NT2/D1 (cell line): ENCODE data around the gene CARD8.
A peak's percentile ranks its signal among the peaks of the same experiment; 100 is the strongest.

Experiments used
- DNase-seq: peaks from one replicate; pipeline ENCODE4 v3.0.0-alpha.2; 2011; ENCODE audit warnings: low read depth, low spot score
- H3K27me3 ChIP-seq: 2 replicates; pipeline ENCODE4 v1.6.0; 2011; ENCODE audit warnings: mild to moderate bottlenecking; ENCODE audit not compliant: insufficient read length, insufficient read depth
- H3K36me3 ChIP-seq: 2 replicates; pipeline ENCODE4 v1.6.1; 2011; ENCODE audit warnings: mild to moderate bottlenecking, low read length, mixed read lengths; ENCODE audit not compliant: insufficient read depth, insufficient read length
- H3K4me1 ChIP-seq: 2 replicates; pipeline ENCODE4 v1.5.1; 2011; ENCODE audit not compliant: insufficient read depth, insufficient read length
- H3K4me3 ChIP-seq: 2 replicates; pipeline ENCODE4 v1.5.1; 2011; ENCODE audit warnings: low read depth; ENCODE audit not compliant: insufficient read length
- H3K9ac ChIP-seq: 2 replicates; pipeline ENCODE4 v1.6.0; 2011; ENCODE audit warnings: low read depth; ENCODE audit not compliant: insufficient read length
- H3K9me3 ChIP-seq: 2 replicates; pipeline ENCODE4 v1.5.1; 2011; ENCODE audit warnings: mild to moderate bottlenecking, low read length; ENCODE audit not compliant: insufficient read depth
- SUZ12 ChIP-seq: IDR thresholded peaks from 2 replicates; pipeline ENCODE4 v1.6.1; 2011; ENCODE audit not compliant: insufficient read length, insufficient read depth; ENCODE audit errors: extremely low read depth
- YY1 ChIP-seq: IDR thresholded peaks from 2 replicates; pipeline ENCODE4 v1.6.1; 2011; ENCODE audit not compliant: insufficient read length, insufficient read depth
- ZNF274 ChIP-seq: IDR thresholded peaks from 2 replicates; pipeline ENCODE4 v1.6.1; 2011; ENCODE audit warnings: mild to moderate bottlenecking, low read depth, low read length

CARD8 gene

DNA sequence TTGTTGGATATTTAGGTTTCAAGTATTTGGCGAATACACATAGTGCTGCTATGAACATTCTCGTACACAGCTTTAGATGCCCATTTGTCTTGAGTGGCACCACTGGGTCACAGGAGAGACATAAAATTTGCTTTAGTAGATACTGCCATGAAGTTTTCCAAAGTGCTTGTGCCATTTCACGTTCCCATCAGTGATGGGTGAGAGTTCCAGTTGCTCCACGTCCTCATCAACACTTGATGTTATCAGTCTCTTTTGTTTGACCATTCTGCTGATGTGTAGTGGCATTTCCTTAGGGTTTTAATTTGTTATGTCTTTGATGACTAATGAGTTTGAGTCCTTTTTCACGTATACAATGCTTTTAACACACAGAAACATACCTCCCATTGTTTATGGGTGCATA is 74.2 kb downstream of the CARD8 start:
- Histone ChIP-seq H3K27me3 (no peaks in the 10 kb centered on the region), H3K4me3 (no peak overlapping the region), H3K36me3 (peaks cover 8% of the 10 kb centered on the region), H3K9me3 (peaks cover 17% of the 10 kb centered on the region), H3K9ac (no peak overlapping the region), H3K4me1 (no peaks in the 10 kb centered on the region)
- TF ChIP-seq SUZ12, result no peak
- no peak for TF ChIP-seq YY1
- TF ChIP-seq ZNF274, result no peak
- no peak for DNase-seq

DNA sequence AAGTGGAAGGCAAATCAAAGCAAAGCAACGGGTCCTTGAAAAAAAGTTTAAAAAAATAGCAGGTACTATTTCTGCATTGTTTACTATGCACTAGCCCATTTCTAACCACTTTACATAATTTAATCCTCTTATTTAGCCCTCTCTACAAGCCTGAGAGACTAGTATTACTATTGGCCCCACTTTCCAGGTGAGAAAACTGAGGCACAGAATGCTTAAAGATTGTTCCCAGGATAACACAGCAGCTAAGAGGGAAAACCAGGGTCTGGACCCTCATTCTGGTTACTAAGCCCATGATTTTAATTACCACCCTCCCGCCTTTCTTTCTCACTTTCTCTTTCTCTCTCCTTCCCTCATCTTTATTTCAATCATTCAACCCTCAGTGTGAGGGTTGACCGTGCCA is 79.5 kb downstream of the CARD8 start:
- TF ChIP-seq SUZ12 (no peak), ZNF274 (no peak)
- H3K4me3 ChIP-seq, result no peak overlapping the region
- peaks cover 3% of the 10 kb centered on the region for H3K9me3 ChIP-seq
- H3K27me3 ChIP-seq, result no peaks in the 10 kb centered on the region
- H3K9ac ChIP-seq, result no peak overlapping the region
- H3K36me3 ChIP-seq, result peaks cover 32% of the 10 kb centered on the region
- no peak for DNase-seq
- H3K4me1 ChIP-seq, result peaks cover 3% of the 10 kb centered on the region

DNA sequence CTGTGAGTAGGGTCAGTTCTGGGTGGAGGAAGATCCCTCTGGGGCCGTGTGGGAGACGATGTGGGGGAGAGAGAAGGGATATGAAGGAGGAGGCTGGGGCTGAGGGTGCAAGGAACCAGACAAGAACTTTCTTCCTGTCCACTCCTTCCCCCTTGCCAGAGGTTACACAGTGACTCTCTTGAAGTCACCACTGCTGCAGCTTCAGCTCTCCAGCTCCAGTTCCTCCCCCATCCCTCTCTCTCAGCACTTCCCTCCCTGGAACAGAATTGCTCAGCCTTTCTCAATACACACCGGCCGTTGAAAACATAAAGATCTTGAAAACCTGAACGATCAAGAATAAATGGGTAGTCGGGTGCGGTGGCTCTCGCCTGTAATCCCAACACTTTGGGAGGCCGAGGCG is 80.1 kb downstream of the CARD8 start:
- H3K4me1 ChIP-seq, result peaks cover 3% of the 10 kb centered on the region
- H3K9me3 ChIP-seq, result no peaks in the 10 kb centered on the region
- peaks cover 32% of the 10 kb centered on the region for H3K36me3 ChIP-seq
- no peak overlapping the region for H3K9ac ChIP-seq
- no peak for DNase-seq
- no peaks in the 10 kb centered on the region for H3K27me3 ChIP-seq
- no peak overlapping the region for H3K4me3 ChIP-seq
- TF ChIP-seq SUZ12 (no peak), ZNF274 (no peak), YY1 (no peak)

DNA sequence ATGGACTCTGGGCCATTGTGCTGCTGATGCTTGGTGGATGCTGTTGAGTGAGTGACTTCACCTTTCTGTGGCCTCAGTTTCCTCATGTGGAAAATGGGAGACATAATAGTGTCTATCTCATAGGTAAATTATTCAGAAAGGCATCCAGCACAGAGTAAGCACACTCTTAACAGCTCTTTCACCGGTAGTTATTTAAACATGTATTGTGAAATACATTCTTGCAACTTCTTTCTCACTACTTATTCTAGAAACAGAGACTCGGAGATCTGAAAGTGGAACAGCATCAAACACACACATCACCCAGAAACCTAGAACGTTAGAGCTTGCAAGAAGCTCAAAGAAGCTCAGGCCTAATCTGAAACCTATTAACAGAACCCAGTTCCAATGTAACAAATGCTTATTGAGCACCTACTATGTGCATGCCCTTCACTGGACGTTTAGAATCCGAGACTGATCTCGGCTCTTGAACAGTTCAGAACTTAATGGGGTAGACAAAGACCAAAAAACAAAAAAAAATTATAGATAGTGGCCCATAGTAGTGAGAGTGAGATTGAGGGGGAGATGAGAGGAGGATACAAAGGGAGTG is 81.2 kb downstream of the CARD8 start:
- Histone ChIP-seq H3K9me3 (no peaks in the 10 kb centered on the region), H3K9ac (no peak overlapping the region), H3K4me3 (no peak overlapping the region), H3K36me3 (peaks cover 32% of the 10 kb centered on the region), H3K27me3 (no peaks in the 10 kb centered on the region), H3K4me1 (peaks cover 3% of the 10 kb centered on the region)
- no peak for DNase-seq
- TF ChIP-seq ZNF274, result no peak
- TF ChIP-seq SUZ12, result no peak
- no peak for TF ChIP-seq YY1

DNA sequence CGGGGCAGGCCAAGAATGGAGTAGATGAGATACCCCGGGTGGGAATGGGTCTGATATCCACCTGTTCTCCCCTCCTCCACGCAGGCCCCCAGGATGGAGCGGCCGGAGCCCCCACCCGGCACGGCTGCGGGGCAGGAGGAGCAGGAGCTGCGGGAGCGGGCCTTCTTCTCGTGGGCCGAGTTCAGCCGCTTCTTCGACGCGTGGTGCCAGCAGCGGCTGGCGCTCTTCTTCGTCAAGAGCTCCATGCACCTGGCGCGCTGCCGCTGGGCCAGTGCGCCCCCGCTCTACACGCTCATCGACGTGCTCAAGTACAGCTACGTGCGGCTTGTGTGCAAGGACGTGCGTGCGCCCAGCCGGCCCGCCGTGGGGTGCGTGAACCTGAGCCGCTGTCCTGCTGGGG is 84.0 kb downstream of the CARD8 start:
- H3K4me3 ChIP-seq, result no peak overlapping the region
- TF ChIP-seq YY1 (no peak), SUZ12 (no peak), ZNF274 (no peak)
- no peak for DNase-seq
- H3K36me3 ChIP-seq, result peaks cover 31% of the 10 kb centered on the region
- H3K27me3 ChIP-seq, result no peaks in the 10 kb centered on the region
- peaks cover 3% of the 10 kb centered on the region for H3K4me1 ChIP-seq
- no peaks in the 10 kb centered on the region for H3K9me3 ChIP-seq
- peak overlapping the region; percentile 90 for H3K9ac ChIP-seq

DNA sequence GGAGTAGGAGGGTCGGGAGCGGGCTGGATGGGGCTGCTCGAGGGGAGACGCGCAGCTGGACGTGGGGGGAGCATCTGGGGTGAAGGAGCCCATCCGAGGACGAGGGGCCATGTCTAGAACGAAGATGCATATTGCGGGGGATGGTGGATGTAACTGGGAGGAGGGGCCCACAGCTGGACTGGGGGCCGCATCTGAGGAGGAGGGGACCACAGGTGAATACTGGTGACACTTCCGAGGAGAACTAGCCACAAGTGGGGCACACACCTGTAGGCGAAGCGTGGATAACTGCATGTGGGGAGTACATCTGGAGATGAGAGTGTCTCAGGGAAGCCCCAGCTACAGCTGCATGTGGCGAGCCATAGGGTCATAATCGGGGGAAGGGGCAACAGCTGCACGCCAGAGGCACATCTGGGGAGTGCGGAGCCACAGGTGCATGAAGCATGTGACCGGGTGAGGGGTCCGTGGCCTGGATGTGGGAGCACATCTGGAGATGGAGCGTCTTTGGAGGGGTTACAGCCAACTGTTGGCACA is 84.8 kb downstream of the CARD8 start:
- peak overlapping the region; percentile 90 for H3K9ac ChIP-seq
- peaks cover 3% of the 10 kb centered on the region for H3K4me1 ChIP-seq
- no peaks in the 10 kb centered on the region for H3K27me3 ChIP-seq
- H3K4me3 ChIP-seq, result peak overlapping the region; percentile 85
- DNase-seq, result no peak
- no peaks in the 10 kb centered on the region for H3K9me3 ChIP-seq
- peaks cover 31% of the 10 kb centered on the region for H3K36me3 ChIP-seq
- TF ChIP-seq ZNF274 (no peak), SUZ12 (no peak), YY1 (no peak)

DNA sequence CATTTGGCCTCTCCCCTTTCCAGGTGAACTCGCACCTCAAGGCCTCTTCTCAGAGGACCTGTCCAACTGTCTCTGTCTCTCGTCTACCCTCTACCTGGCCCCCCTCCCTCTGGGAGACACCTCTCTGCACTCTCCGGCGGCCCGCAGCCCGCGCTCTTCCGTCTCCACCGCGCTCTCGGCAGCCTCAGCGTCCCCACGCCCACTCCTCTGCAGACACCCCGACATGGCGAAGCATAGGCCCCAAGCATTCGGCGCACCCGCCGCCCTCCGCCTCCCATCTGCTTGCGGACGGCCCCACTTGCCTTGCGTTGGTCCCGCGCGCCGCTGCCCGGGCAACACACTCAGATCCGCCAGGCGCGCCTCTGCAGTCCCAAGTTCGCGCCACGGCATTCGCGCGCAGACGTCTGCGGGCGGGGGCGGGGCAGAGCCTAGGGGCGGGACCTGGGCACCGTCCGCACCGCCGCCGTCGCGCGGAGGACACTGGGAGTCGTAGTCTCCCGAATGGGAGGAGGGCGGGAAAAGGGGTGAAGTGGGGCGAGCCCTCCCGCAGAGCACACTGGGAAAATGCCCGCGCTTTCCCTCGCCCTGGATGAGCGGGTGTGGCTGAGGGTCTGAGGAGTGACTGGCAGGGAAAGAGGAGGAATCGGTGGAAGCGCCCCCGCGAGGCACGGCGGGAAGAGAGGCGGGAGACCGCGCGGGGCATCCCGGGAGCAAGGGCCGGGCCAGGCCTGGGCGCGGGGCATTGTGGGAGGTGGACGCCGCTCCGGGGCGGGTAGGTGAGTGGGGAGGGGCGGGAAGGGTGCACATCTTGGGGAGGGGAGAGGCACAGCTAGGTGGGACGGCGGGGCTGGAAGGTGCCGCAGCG is 85.5 kb downstream of the CARD8 start, which contains the start of the genes LIG1 and ZSWIM9:
LIG1 (minus strand) TSS at position 406 of the 865 bp plus-strand sequence. CDS start 4,778 bp downstream, outside the sequence.
ZSWIM9 (plus strand) TSS at position 742 of the 865 bp plus-strand sequence. CDS start 1,123 bp downstream, outside the sequence.
- no peak for TF ChIP-seq SUZ12
- no peak for TF ChIP-seq ZNF274
- TF ChIP-seq YY1, result no peak
- H3K36me3 ChIP-seq, result peaks cover 27% of the 10 kb centered on the region
- peaks cover 3% of the 10 kb centered on the region for H3K4me1 ChIP-seq

More for the DNA sequence above, 85.5 kb downstream of the CARD8 start, which contains the start of the genes LIG1 and ZSWIM9:
- H3K9ac ChIP-seq, result peak within 1 kb of the TSS; percentile 94
- H3K9me3 ChIP-seq, result no peaks in the 10 kb centered on the region
- no peaks in the 10 kb centered on the region for H3K27me3 ChIP-seq
- H3K4me3 ChIP-seq, result peak within 1 kb of the TSS; percentile 85
- peak; percentile 70 for DNase-seq
